Endodermal cell (in vitro differentiated cells): ENCODE results near the gene BACE1-AS. TPM values are rescaled to one million over a fixed set of nuclear protein-coding genes. Genes with fewer than 3 reads are reported as not detected.

Experiments
- DNase-seq: peaks from one replicate; pipeline ENCODE4 v3.0.0-alpha.2; 2017
- H3K27ac ChIP-seq: 2 replicates; pipeline ENCODE4 v1.5.1; 2013; ENCODE audit warnings: mild to moderate bottlenecking, low read depth, low read length, moderate library complexity
- H3K27me3 ChIP-seq: 2 replicates; pipeline ENCODE4 v1.6.1; 2013; ENCODE audit warnings: mild to moderate bottlenecking, low read length, moderate library complexity; ENCODE audit not compliant: insufficient read depth, control insufficient read depth, poor library complexity, severe bottlenecking
- H3K36me3 ChIP-seq: 2 replicates; pipeline ENCODE4 v1.7.0; 2013; ENCODE audit warnings: mild to moderate bottlenecking, low read length, moderate library complexity; ENCODE audit not compliant: control insufficient read depth, insufficient read depth
- H3K4me1 ChIP-seq: one replicate; pipeline ENCODE4 v1.7.0; 2013; ENCODE audit warnings: low read length; ENCODE audit not compliant: control insufficient read depth, insufficient read depth
- H3K4me3 ChIP-seq: 2 replicates; pipeline ENCODE4 v1.5.1; 2013; ENCODE audit warnings: mild to moderate bottlenecking, low read length, moderate library complexity
- H3K9ac ChIP-seq: 2 replicates; pipeline ENCODE4 v1.6.1; 2013; ENCODE audit warnings: mild to moderate bottlenecking, low read length, moderate library complexity; ENCODE audit not compliant: poor library complexity, severe bottlenecking; ENCODE audit errors: extremely low read depth
- H3K9me3 ChIP-seq: 2 replicates; pipeline ENCODE4 v1.6.1; 2013; ENCODE audit warnings: mild to moderate bottlenecking, low read length, moderate library complexity; ENCODE audit not compliant: control insufficient read depth
- H3K27ac Mint-ChIP-seq: 2 replicates; pipeline ENCODE4 v1.8.0; 2020; ENCODE audit warnings: mixed read lengths
- H3K27me3 Mint-ChIP-seq: 2 replicates; pipeline ENCODE4 v1.8.0; 2021; ENCODE audit warnings: mild to moderate bottlenecking, mixed read lengths; ENCODE audit not compliant: insufficient read depth
- H3K36me3 Mint-ChIP-seq: 2 replicates; pipeline ENCODE4 v1.8.0; 2020; ENCODE audit warnings: low read depth, mixed read lengths
- H3K4me1 Mint-ChIP-seq: 2 replicates; pipeline ENCODE4 v1.8.0; 2020; ENCODE audit warnings: mixed read lengths
- H3K4me3 Mint-ChIP-seq: 2 replicates; pipeline ENCODE4 v1.8.0; 2020; ENCODE audit warnings: mild to moderate bottlenecking, moderate library complexity, mixed read lengths
- H3K9me3 Mint-ChIP-seq: 2 replicates; pipeline ENCODE4 v1.8.0; 2020; ENCODE audit warnings: mild to moderate bottlenecking, mixed read lengths
- WGBS, 2 experiments: methylation state at CpG; one replicate each; pipeline versions ENCODE4 v1.1.5 to v1.1.7; 2013; ENCODE audit warnings: missing lambda C conversion rate in 2 of 2, mixed read lengths in 1 of 2; ENCODE audit not compliant: insufficient coverage in 1 of 2, insufficient read length in 1 of 2; 5-methylcytosine and 5-hydroxymethylcytosine counted together
- total RNA-seq, 2 donors: library from RNA; stranded (reverse); fragmentation: NEBNext Ultra II Directional in 1 of 2; extraction: Animal tissue kit (Norgen Biotek cat#: 25700) in 1 of 2; gene quantifications; 2 replicates in 1 of 2; 3 replicates in 1 of 2; pipeline ENCODE4 v1.2.1, GENCODE V29; 2021
- TF ChIP-seq, protein P1 (sequence below): fragments of 200-600 bp; sonication (generic); conservative IDR thresholded peaks from 2 replicates; pipeline ENCODE4 v1.5.0; 2021; ENCODE audit warnings: antibody characterized with exemption, mild to moderate bottlenecking

The BACE1-AS gene
- total RNA-seq, 2 donors from 2014 or later = 15.0 to 15.5 TPM

DNA sequence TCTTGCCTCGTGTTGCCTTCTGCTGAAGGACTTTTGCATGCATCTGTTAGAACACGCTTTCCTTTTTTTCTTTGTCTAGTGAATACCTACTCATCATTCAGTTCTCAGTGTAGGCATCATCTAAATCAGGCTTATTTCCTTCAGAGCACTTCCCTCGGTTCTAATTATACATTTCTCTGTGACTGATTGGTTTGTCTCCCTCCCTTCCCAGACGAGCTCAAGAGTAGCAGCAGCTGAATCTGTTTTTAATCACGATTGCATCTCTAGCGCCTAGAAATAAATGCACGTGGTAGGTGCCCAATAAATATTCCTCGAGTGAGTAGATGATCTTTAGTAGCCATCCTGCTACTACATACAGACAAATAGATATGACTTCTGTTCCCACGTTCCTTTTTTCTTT, 42.8 kb downstream of the BACE1-AS start:
- no peak overlapping the region for H3K27ac ChIP-seq
- H3K36me3 Mint-ChIP-seq = peaks cover 17% of the 10 kb centered on the region
- no peaks in the 10 kb centered on the region for H3K9me3 Mint-ChIP-seq
- H3K4me1 ChIP-seq = no peaks in the 10 kb centered on the region
- H3K4me1 Mint-ChIP-seq = peaks cover 3% of the 10 kb centered on the region
- TF ChIP-seq, protein P1, sequence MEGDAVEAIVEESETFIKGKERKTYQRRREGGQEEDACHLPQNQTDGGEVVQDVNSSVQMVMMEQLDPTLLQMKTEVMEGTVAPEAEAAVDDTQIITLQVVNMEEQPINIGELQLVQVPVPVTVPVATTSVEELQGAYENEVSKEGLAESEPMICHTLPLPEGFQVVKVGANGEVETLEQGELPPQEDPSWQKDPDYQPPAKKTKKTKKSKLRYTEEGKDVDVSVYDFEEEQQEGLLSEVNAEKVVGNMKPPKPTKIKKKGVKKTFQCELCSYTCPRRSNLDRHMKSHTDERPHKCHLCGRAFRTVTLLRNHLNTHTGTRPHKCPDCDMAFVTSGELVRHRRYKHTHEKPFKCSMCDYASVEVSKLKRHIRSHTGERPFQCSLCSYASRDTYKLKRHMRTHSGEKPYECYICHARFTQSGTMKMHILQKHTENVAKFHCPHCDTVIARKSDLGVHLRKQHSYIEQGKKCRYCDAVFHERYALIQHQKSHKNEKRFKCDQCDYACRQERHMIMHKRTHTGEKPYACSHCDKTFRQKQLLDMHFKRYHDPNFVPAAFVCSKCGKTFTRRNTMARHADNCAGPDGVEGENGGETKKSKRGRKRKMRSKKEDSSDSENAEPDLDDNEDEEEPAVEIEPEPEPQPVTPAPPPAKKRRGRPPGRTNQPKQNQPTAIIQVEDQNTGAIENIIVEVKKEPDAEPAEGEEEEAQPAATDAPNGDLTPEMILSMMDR = no peak
- H3K27ac Mint-ChIP-seq = no peak overlapping the region
- H3K27me3 ChIP-seq = no peaks in the 10 kb centered on the region
- DNase-seq = no peak
- H3K9me3 ChIP-seq = no peaks in the 10 kb centered on the region
- H3K4me3 ChIP-seq = no peak overlapping the region
- H3K27me3 Mint-ChIP-seq = no peaks in the 10 kb centered on the region
- WGBS, 2 experiments = 92 to 98% methylated on average over 8 to 9 of the region's 9 CpGs
- no peak overlapping the region for H3K4me3 Mint-ChIP-seq
- H3K9ac ChIP-seq = no peak overlapping the region
- peaks cover 23% of the 10 kb centered on the region for H3K36me3 ChIP-seq

DNA sequence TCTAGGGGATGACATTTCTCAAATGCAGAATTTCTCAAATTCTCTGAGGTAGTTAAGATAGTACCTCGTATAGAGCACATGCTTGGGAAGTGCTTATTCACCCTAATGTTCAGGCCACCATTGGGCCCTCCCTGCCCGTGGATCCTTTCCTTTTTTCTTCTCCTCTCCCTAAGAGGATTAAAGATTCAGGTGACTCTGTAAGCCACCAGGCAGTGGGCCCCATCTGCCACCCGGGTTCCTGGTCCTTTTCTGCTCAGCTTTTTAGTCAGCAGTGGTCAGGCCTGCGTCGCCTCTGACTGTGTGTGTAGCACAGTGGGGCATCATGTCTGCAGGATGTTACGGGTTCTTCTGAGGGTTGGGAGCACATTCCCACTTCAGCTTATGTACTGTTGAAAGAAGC, 43.8 kb downstream of the BACE1-AS start:
- DNase-seq = no peak
- H3K27me3 Mint-ChIP-seq = no peaks in the 10 kb centered on the region
- H3K27ac Mint-ChIP-seq = no peak overlapping the region
- Histone ChIP-seq H3K9me3 (no peaks in the 10 kb centered on the region), H3K9ac (no peak overlapping the region), H3K4me3 (no peak overlapping the region), H3K27ac (no peak overlapping the region), H3K27me3 (no peaks in the 10 kb centered on the region), H3K4me1 (no peaks in the 10 kb centered on the region), H3K36me3 (peaks cover 33% of the 10 kb centered on the region)
- no peak overlapping the region for H3K4me3 Mint-ChIP-seq
- no peaks in the 10 kb centered on the region for H3K9me3 Mint-ChIP-seq
- 89 to 97% methylated on average over 5 to 6 of the region's 6 CpGs for WGBS, 2 experiments
- H3K4me1 Mint-ChIP-seq = peaks cover 3% of the 10 kb centered on the region
- TF ChIP-seq, protein P1 = no peak
- H3K36me3 Mint-ChIP-seq = peaks cover 25% of the 10 kb centered on the region

DNA sequence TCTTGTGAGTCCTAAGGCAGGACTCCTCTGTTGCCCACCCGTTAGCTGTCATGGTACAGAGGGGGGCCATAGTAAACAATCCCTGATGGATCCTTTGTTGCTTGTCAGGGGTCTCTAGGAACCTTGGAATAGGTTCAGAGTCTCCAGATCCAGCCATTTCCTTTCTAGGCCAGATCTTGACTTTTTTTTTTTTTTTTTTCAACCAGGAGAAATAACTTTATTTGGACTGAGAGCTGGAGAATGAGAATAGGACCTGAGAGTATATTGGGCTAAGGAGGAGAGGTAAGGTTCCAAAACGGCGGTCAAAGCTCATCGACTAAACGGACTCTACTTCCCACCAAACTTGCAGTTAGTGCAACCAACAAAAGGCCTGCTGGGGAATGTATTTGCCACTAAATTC, 44.3 kb downstream of the BACE1-AS start:
- Histone ChIP-seq H3K9ac (no peak overlapping the region), H3K27me3 (no peaks in the 10 kb centered on the region), H3K36me3 (peaks cover 38% of the 10 kb centered on the region), H3K4me1 (no peaks in the 10 kb centered on the region), H3K27ac (no peak overlapping the region), H3K4me3 (no peak overlapping the region), H3K9me3 (no peaks in the 10 kb centered on the region)
- TF ChIP-seq, protein P1 = no peak
- H3K4me1 Mint-ChIP-seq = no peaks in the 10 kb centered on the region
- no peaks in the 10 kb centered on the region for H3K27me3 Mint-ChIP-seq
- H3K36me3 Mint-ChIP-seq = peaks cover 30% of the 10 kb centered on the region
- 91 to 94% methylated on average over 3 to 5 of the region's 5 CpGs for WGBS, 2 experiments
- no peak for DNase-seq
- no peaks in the 10 kb centered on the region for H3K9me3 Mint-ChIP-seq
- no peak overlapping the region for H3K27ac Mint-ChIP-seq
- H3K4me3 Mint-ChIP-seq = no peak overlapping the region
